GM19395 (cell line): ENCODE data around the gene CCDC141.

Experiments
- ATAC-seq: cut with Tn5 transposase; IDR thresholded peaks from one replicate; pipeline ENCODE4 v1.9.1; 2021; ENCODE audit warnings: mild to moderate bottlenecking, moderate library complexity; ENCODE audit not compliant: unreplicated experiment

Gene CCDC141

GRCh38 chr2:178980815-178981214, 69.1 kb downstream of the CCDC141 start:
- no peak for ATAC-seq

GRCh38 chr2:178978667-178979066, 71.3 kb downstream of the CCDC141 start:
- no peak for ATAC-seq

- no peak for ATAC-seq
These were observed 73.6 kb downstream of the CCDC141 start for GRCh38 chr2:178976351-178976750.

- ATAC-seq = no peak
These were observed 87.0 kb downstream of the CCDC141 start for GRCh38 chr2:178962805-178963433.

- no peak for ATAC-seq
These were observed 87.8 kb downstream of the CCDC141 start for GRCh38 chr2:178962152-178962551.

GRCh38 chr2:178954049-178954448, 95.9 kb downstream of the CCDC141 start:
- ATAC-seq = no peak

GRCh38 chr2:178951266-178952006, 98.5 kb downstream of the CCDC141 start:
- no peak for ATAC-seq

GRCh38 chr2:178949584-178949983, 100.4 kb downstream of the CCDC141 start:
- ATAC-seq = no peak

GRCh38 chr2:178949151-178949550, 100.8 kb downstream of the CCDC141 start:
- no peak for ATAC-seq

GRCh38 chr2:178947006-178947405, 102.9 kb downstream of the CCDC141 start:
- ATAC-seq = no peak

- ATAC-seq = no peak
These were observed 103.4 kb downstream of the CCDC141 start for GRCh38 chr2:178946494-178946893.

GRCh38 chr2:178943745-178944144, 106.2 kb downstream of the CCDC141 start:
- no peak for ATAC-seq

GRCh38 chr2:178934571-178934970, 115.4 kb downstream of the CCDC141 start:
- no peak for ATAC-seq

- ATAC-seq = no peak
These were observed 116.4 kb downstream of the CCDC141 start for GRCh38 chr2:178933493-178933892.

- peak; percentile 78 for ATAC-seq
These were observed 121.9 kb downstream of the CCDC141 start for GRCh38 chr2:178928077-178928476.

GRCh38 chr2:178927173-178927572, 122.8 kb downstream of the CCDC141 start:
- peak; percentile 69 for ATAC-seq

- ATAC-seq = no peak
These were observed 125.1 kb downstream of the CCDC141 start for GRCh38 chr2:178924817-178925216.

- ATAC-seq = no peak
These were observed 126.4 kb downstream of the CCDC141 start for GRCh38 chr2:178923546-178923945.

GRCh38 chr2:178920916-178921513, 128.9 kb downstream of the CCDC141 start:
- ATAC-seq = no peak

- no peak for ATAC-seq
These were observed 132.4 kb downstream of the CCDC141 start for GRCh38 chr2:178917555-178917954.

- ATAC-seq = no peak
These were observed 134.3 kb downstream of the CCDC141 start for GRCh38 chr2:178915423-178916173.
